ENCODE measurements around the gene FZD4.
"Not testable (repeated sequence)": the region's sequence is repeated elsewhere in the genome, so short reads cannot be mapped to it uniquely, and the experiment has no call there.

Gene FZD4

DNA sequence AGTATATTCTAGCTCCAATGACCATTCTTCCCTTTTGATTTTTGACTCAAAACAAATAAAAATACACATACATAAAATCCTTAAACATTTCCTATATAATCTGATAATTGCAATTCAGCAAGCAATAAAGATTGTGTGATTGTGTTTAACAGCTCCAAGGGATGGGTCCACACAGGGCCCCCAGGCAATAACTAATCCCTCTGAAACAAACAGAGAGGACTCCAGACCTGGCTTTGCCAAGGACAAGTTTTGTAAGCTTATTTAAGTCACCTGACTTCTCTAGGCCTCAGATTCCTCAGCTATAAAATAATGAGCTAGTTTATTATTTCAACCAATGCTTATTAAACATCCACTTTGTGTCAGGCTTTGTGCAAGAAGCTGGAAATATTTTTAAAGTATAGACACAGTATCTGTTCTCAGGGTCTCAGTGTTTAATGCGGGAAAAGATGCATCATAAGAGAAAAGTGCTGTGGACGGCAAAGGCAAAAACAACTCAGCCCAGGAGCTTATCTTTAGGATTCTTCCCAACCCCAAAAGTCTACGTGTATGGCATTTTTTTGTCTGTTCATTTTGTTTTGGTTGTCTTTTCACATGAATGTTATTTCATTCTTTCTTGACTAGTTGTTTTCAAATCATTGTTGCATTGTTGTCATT lies 20.1 kb downstream of the FZD4 start:
- DNase-seq, result no peak

DNA sequence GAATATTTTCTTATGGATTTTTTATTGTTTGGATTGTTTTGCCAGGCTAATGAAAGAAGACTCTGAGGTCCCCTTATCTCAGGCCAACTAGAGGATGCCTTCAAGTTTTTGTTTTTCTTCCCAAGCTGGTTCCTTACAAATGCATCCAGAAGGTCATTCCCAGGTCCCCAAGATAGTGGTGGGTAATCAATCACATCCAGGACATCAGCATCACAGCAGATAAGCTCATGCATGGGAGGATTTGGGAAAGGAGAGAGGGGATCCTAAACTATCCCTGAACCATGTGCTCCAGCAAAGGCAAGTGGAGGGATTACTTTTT lies 20.7 kb downstream of the FZD4 start:
- DNase-seq, result no peak

DNA sequence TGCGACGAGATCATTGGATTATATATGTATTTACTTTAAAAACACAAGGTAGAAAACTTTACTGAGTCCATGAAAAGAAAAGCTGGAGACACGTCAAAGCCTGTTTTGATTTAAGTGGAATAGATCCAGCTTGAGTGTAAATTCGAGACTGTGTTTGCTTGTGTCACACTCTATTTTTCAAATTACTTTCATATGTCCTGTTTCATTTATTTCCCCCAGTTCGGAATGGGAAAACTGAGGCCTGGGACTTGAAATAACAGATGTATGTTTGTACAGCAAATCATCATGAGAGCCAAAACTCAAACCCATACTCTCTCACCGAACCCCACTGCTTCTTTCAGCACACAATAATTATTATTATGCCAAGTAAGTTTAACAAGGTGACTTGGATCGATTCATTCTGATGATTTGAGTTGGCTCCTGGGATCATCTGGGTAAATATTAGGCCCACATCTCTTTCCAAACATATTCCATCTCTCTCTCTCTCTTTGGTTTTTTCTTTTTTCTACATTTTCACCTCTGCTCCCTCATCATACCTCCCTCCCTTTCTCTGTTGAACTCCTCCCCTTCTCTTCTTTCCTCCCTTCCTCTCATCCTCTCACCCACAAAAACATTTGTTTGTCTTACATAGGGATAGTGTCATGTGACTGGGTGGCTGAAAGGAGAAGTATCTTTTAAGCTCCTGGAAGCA lies 21.2 kb downstream of the FZD4 start:
- DNase-seq, result no peak

DNA sequence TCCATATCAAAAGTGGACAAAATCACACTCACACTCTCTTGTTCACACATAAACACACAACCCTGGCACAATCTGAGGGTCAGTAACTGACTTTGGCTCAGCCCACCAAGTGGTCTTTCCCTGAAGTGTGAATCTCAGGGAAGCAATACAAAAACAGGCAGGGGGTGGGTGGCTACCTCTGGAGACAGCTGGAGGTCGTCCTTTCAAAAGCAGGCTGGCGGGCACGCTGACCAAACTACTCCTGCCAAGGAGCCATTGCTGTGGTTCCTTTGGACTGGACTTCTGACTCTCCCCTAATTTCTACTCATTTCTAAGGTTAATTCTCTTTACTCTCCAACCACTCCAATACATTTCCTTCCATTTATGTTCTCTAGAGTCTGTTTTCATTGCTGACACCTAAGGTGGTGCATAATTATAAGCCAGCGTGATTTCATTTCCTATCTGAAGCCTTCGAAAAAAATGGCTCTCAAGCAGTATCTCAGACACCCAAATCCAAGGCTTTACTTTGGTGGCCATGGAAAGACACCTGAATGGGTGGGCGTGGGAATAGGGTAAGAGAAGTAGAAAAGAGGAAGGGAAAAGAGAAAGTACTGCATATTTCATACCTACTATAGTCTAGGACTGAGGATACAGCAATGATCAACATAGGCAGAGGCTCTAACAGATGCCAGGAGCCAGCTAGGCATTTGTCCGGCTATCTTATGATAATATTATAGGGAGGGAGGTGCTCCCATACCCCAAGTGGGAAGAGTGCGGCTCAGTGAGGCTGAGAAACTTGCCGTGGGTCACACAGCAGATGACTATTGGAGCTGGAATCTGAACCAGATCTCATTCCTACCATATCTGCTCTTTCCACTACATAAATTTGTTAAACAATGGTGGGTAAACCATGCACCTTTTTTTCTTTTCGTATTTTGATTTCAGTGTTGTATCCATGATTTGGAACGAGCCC lies 22.0 kb downstream of the FZD4 start:
- no peak for DNase-seq

DNA sequence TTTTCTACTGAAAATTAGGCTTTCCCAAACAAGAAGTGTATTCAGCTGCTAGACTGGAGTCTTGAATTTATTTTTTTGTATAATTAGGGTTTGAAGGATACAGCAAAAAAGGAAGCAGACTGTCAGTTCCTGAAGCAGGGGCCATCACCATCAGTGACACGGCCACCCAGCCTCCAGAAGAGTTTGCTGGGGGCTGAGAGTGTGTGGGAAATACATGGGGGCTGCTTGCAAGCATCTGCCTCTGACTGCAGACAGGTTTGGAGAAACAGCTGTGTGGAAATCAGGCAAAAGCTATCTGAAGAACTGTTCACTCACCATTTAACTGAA lies 23.0 kb downstream of the FZD4 start:
- DNase-seq, result no peak

DNA sequence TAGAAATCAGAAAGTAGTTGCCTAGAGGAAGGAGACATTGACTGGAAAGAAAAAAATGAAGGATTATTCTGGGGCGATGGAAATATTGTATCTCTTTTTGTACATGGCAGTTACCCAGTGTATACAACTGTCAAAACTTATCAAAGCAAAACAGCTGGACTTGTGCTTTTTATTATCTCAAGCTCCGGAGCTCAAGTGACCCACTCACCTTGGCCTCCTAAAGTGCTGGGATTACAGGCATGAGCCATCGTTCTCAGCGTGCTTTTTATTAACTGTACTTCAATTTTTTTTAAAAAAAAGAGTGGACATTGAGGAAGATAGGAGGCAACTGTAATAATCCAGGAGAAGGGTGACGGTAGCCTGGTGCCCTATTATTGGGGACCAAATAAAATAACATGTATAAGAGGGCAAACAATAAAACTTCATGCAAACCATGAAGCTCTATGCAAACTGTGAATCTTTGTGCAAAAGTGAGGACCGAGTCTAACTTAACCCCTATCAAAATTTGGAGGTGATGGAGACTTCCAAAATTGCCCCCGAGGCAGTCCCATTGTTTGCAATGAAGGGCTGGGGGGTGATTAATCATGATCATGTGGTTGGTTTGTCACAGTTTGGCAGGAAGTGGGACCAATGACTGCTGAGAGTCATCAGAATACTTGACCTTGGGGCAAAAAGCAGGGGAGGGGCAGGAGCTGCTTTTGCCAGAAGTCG lies 23.5 kb downstream of the FZD4 start:
- DNase-seq, result no peak

DNA sequence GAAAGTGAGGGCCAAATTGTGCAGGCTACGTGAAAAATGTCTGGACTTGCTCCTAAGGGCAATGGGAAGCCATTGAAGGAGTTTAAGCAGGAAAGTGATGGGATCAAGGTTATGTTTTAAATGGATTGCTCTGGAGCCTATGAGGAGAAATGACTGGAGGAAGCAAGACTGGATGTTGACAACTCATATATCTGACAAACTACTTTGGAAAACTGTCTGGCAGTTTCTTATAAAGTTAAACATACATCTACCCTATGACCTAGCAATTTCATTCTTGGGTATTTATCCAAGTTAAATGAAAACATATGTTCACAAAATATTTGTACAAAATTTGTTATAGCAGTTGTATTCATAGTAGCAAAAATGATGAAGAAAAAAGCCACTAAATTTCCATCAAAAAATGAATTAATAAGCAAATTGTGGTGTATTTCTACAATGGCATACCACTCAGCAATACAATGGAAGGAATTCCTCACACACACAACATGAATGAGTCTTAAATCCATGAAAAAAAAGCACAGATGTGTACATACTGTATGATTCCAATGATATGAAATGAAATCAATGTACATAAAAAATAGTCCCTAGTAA lies 24.1 kb downstream of the FZD4 start:
- no peak for DNase-seq

DNA sequence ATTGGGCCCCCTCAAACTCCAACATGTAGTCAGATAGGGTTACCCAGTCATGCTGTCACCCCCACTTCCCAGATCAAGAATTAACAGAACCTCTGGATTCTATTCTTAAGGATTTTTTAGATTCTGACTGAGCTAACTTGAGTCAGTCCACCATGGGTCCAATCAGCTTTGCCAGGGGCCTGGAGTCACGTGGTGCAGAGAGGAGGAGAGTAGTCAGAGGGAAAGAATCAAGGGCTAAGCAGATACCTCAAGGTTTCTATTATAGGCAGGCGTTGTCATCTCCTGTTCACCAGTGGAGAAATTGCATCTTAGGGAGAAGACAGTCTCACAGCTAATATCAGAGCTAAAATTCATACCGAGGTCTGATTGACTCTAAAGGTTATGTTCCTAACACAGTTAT lies 28.2 kb downstream of the FZD4 start:
- no peak for DNase-seq

DNA sequence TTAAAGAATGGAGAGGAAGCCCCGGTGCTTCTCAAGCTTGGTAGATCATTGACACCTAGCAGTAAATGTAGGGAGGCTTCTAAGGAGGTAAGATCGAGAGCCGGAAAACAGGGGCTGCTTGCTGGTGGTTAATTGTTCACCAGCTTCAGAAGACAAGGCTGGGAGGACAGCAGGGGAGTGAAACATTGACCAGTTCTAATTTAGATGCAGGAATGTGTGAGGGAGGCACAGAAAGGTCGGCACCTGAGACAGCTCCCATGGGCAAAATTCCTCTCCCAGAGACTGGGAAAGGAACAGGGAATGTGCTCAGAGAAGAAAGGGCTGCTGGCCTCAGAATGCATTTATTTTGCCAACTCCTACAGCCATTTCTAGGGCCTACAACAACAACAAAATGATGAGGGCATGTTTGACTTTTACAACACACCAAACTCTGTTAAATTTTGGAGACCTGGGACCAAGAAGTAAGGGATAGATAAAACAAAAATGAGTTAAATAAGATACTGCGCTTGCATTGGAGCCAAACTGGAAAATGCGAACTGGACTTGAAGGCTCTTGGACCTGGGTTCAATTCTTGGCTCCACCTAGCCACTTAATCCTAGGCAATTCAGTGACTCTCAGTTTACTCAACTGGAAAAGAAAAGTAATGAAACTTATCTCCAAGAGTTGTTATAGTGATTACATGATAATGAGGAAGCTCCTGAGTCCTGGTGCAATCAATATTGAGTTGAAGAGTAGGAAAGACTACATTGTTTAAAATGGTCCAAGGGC lies 31.0 kb downstream of the FZD4 start:
- no peak for DNase-seq

DNA sequence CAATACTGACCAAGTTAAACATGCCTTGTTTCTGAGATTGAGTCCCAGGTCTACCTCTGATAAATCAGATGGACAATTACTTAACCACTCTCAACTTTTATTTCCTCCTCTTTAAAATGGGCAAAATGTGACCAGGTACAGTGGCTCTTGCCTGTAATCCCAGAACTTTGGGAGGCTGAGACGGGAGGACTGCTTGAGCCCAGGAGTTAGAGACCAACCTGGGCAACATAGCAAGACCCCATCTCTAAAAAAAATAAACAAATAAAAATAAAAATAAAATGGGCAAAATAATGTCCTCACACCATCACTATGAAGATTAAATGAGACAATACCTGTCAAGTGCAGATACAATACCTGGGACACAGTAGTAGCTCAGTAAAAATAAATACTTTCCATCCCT lies 33.0 kb downstream of the FZD4 start:
- no peak for DNase-seq

DNA sequence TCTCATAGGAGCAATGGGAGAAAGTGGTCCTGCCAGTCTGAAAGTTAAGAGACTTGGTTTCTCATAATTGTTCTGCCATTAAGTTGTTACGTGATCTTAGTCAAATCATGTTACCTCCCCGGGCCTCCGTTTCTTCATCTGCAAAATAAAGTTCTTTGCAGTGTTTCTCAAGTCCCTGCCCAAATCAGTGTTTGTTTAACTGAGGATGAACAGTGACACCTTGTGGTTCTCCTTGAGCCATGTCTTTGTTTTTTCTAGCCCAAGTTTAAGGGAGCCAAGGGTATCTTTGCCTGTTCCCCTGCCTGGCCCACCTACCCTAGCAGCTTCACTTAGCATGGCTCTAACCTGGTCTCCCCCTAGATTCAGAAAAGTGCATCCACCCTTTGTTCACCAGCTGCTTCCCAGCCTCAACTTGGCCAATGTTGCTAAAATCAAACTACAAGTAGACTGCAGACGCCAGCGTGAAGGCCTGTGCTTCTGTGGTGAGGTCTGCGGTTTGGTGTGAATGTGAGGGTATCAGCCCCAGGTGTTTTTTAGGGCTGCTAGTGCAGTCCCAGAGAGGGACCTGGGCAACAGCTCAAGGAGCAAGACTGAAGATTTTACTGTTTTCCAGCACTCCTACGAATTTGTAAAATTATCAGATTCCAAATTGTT lies 35.5 kb downstream of the FZD4 start:
- no peak for DNase-seq

DNA sequence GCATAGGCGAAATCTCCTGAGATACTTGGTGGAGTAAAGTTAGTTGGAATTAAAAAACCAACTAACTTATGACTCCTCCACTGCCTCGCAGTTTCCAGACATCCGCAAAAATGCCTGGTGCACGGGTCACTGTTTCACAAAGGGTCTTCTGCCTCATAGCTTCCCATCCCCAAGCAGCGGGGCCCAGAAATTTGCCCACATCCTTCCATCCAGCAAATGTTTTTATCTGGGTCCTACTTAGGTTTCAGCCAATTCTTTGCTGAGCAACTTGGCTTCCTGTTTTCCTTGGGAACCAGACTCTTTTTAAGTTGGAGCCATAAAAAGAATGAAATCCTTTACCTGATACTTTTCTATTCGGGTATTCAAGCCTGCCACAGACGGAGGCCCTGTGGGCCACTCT lies 36.2 kb downstream of the FZD4 start:
- DNase-seq, result no peak

DNA sequence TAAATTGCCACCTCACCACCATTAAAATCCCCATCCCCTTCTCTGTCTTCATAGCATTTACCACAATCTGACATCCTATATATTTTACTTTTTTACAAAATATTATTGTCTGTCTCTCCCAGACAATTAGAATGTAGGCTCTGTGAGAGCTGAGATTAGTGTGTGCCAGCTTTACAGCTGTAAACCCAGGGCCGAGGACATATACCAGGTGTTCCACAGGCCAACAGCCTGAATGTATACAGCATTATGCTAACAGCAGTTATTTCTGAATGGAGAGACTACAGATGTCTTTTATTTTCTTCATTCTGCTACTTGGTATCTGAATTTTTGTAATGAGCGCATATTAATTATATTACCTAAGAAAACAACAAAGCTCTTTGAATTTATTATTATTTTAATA lies 36.7 kb downstream of the FZD4 start:
- DNase-seq, result no peak

DNA sequence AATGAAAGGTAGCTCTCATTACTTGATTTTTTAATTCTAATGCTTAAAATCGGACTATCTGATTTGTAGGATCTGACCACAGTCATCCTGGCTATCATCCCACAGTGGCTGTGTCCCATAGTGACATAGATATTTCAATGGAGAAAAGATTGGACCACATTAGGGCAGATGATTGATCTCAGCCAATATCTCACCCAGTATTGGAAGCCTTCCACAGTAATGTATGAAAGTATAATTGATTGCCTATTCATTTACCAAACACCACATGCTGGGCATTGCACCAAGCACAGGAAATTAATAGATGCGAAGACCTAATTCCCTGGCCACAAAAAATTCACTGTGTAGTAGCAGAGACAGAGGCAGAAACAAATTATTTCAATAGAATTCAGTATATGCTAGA lies 37.6 kb downstream of the FZD4 start:
- DNase-seq, result no peak

DNA sequence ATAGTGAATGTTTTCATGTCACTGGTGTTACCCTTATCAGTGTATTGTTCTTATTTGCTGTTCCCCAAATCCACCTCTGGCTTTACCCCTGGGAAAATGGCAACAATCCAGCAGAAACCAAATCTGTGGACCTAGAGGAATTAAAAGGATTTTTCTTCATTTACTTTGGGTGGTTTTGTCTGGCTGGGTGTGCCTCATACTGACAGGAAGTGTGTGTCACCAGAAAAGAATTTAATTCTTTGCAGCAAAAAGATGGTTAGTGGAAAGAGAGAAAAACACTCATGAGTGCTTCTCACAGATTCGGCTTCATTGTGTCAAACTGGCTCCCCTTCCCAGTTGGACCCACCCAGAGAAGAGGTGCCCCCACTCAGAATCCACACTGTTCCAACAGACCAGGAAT lies 38.9 kb downstream of the FZD4 start:
- DNase-seq, result no peak

DNA sequence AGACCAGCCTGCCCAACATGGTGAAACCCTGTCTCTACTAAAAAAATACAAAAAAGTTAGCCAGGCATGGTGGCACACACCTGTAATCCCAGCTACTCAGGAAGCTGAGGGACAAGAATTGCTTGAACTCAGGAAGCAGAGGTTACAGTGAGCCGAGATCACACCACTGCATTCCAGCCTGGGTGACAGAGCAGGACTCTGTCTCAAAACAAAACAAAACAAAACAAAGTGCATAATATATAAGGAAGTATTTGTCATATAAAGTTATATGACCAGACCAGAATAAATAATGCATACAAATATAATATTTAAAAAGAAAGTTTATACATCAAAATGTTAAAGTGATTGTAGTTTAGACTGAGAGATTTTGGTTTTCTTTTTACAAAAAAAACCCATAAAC lies 39.3 kb downstream of the FZD4 start:
- not testable (repeated sequence) for DNase-seq

DNA sequence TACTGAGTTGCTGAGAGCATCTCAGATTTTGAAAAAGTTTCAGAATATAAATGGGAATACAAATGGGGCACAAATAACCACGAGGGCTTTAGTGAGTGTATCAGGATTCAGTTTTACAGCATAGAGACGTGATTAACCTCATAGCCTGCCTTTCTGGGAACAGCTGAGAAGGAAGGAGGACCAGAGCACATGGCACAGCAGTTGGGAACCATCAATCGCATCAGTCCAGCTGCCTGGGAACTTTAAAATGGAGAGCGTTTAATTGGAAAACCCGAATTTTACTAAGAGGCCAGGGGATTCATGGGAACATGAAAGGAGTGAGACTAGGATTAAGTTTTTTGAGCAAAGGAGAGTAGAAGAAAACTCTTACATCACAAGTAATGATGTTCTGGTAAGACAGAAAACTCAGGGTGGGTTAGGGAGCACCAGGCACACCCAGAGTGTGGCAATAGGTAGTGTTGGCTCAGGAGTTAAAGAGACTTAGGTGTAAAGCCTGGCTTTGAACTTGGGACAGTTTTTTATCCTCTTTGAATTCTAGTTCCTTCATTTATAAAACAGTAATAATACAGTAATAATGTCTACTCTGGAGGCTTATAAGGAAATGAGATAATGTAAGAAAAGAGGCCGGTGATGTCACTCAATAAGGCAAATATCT lies 40.2 kb downstream of the FZD4 start:
- no peak for DNase-seq

DNA sequence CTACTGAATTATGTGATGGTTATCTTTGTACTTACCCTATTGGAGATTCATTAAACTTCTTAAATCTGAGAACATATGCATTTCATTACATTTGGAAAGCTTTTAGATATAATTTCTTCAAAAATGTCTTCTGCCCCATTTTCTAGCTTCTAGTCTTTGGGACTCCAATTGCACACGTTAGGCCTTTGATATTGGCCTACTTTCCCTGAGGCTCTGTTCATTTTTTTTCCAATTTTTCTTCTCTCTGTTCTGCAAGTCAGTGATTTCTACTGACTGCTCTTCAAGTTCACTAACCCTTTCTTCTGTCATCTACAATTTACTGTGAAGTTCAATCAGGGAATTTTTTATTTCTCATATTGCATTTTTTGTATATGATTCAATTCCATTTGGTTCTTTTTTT lies 43.0 kb downstream of the FZD4 start:
- no peak for DNase-seq

DNA sequence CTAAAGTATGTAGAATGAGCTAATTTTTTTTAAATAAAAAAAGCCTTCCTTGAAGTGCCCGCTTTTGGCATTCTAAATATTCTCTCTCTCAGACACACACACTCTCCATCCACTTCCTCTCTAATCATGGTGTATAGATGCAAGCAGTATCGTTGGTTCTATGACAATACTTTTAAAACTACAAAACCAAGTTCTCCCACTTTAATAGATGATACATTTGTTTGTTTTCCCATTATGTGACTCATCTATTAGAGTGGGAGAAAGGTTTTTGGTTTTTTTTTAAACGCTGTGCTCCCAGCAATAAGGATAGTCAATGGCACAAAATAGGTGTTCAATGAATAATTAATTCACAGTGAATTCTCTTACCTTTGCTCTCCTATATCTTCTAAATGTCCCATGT lies 44.6 kb downstream of the FZD4 start:
- DNase-seq, result no peak

DNA sequence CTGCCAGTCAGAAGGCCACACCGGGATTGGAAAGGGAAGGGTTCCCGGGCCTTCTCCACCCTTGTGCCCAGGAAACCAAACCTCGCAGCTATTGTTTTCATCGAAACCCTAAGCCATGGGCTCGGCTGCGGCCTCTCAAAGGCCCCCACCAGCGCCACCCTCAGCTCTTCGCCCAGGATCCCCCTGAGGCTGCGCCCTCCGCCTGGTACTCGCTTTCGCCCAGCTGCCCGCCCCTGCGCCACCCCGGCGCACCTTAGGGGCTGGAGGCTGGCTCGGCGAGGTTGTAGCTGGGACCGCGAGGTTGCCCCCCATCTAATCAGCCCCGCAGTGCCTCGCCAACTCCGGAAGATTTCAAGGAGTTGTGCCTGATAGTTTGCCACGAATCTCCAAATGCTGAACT lies 49.0 kb downstream of the FZD4 start:
- no peak for DNase-seq

DNA sequence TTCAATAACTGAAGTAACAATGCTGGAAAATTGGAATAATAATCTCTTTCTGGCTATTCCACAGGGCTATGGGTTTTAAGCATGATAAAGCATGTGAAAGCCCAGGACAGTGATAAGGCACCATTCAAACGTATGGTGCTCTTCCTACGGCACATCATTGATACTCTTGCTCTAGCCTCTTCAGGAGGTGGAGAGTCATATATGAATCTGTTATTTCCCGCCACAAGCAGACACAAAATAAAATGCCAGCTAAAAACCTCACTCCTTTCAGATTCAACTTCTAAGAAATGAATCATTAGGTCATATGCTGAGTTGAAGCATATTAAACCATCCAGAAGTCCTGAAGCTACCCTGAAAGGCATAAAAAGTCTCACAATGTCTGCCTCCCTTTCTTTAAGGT lies 49.9 kb downstream of the FZD4 start:
- DNase-seq, result no peak
